Mesenchymal stem cell (in vitro differentiated cells and primary cell): ENCODE results near the gene FAM76A.

Source experiments
- DNase-seq: peaks from one replicate; pipeline ENCODE4 v3.0.0-alpha.2; 2013
- H2AFZ ChIP-seq: one replicate; pipeline ENCODE4 v1.6.1; 2013; ENCODE audit warnings: low read depth, mild to moderate bottlenecking, control low read depth, inconsistent platforms, low read length, moderate library complexity
- H2AK5ac ChIP-seq: 2 replicates; pipeline ENCODE4 v1.6.1; 2013; ENCODE audit warnings: low read length, moderate library complexity, mild to moderate bottlenecking, inconsistent platforms; ENCODE audit not compliant: severe bottlenecking
- H2BK120ac ChIP-seq: one replicate; pipeline ENCODE4 v1.6.1; 2013; ENCODE audit warnings: low read depth, mild to moderate bottlenecking, inconsistent platforms, low read length, moderate library complexity
- H2BK12ac ChIP-seq, 2 experiments: one replicate each; pipeline ENCODE4 v1.6.1; 2013; ENCODE audit warnings: inconsistent platforms in 2 of 2, low read length in 2 of 2, mild to moderate bottlenecking in 2 of 2, moderate library complexity in 2 of 2, control low read depth in 1 of 2
- H2BK15ac ChIP-seq: one replicate; pipeline ENCODE4 v1.6.1; 2013; ENCODE audit warnings: mild to moderate bottlenecking, low read depth, inconsistent platforms; ENCODE audit not compliant: poor library complexity, severe bottlenecking
- H2BK5ac ChIP-seq: 2 replicates; pipeline ENCODE4 v1.6.1; 2013; ENCODE audit warnings: low read depth, mild to moderate bottlenecking, low read length, control low read depth, inconsistent platforms; ENCODE audit not compliant: poor library complexity, severe bottlenecking
- H3K14ac ChIP-seq, 2 experiments: one replicate each; pipeline ENCODE4 v1.6.1; 2013; ENCODE audit warnings: inconsistent platforms in 2 of 2, low read length in 2 of 2, control low read depth in 1 of 2, mild to moderate bottlenecking in 1 of 2, moderate library complexity in 1 of 2
- H3K18ac ChIP-seq, 2 experiments: one replicate each; pipeline ENCODE4 v1.6.1; 2013; ENCODE audit warnings: inconsistent platforms in 2 of 2, low read length in 2 of 2, control low read depth in 1 of 2, low read depth in 1 of 2, mild to moderate bottlenecking in 1 of 2
- H3K23ac ChIP-seq, 2 experiments: one replicate each; pipeline ENCODE4 v1.6.1; 2013; ENCODE audit warnings: inconsistent platforms in 2 of 2, low read length in 2 of 2, mild to moderate bottlenecking in 2 of 2, moderate library complexity in 2 of 2, control low read depth in 1 of 2
- H3K27ac ChIP-seq: 2 replicates; pipeline ENCODE4 v1.5.1; 2013; ENCODE audit warnings: mild to moderate bottlenecking, moderate library complexity, low read length, control low read depth, inconsistent platforms; ENCODE audit not compliant: poor library complexity, severe bottlenecking
- H3K27me3 ChIP-seq, 2 experiments: 2 replicates each; pipeline versions ENCODE4 v1.6.1 to v1.7.0; 2013; ENCODE audit warnings: low read length in 2 of 2, mild to moderate bottlenecking in 2 of 2, moderate library complexity in 2 of 2, control low read depth in 1 of 2, inconsistent platforms in 1 of 2; ENCODE audit not compliant: control insufficient read depth in 1 of 2, insufficient read depth in 1 of 2
- H3K36me3 ChIP-seq, 2 experiments: 2 replicates each; pipeline versions ENCODE4 v1.6.1 to v1.7.0; 2013; ENCODE audit warnings: low read length in 2 of 2, control low read depth in 1 of 2, inconsistent platforms in 1 of 2, low read depth in 1 of 2, mild to moderate bottlenecking in 1 of 2; ENCODE audit not compliant: insufficient read depth in 2 of 2, control insufficient read depth in 1 of 2
- H3K4ac ChIP-seq, 2 experiments: one replicate each; pipeline ENCODE4 v1.6.1; 2013; ENCODE audit warnings: inconsistent platforms in 2 of 2, low read length in 2 of 2, mild to moderate bottlenecking in 2 of 2, moderate library complexity in 2 of 2, control low read depth in 1 of 2, low read depth in 1 of 2
- H3K4me1 ChIP-seq: 2 replicates; pipeline ENCODE4 v1.6.1; 2013; ENCODE audit warnings: low read depth, low read length, control low read depth; ENCODE audit not compliant: control insufficient read depth, insufficient read depth
- H3K4me2 ChIP-seq: 2 replicates; pipeline ENCODE4 v1.6.1; 2013; ENCODE audit warnings: low read length, mild to moderate bottlenecking, inconsistent platforms; ENCODE audit not compliant: poor library complexity, severe bottlenecking
- H3K4me3 ChIP-seq, 2 experiments: 2 replicates each; pipeline versions ENCODE4 v1.5.1 to v1.7.0; 2013; ENCODE audit warnings: low read length in 2 of 2, mild to moderate bottlenecking in 2 of 2, control low read depth in 1 of 2, low read depth in 1 of 2; ENCODE audit not compliant: insufficient read depth in 1 of 2
- H3K79me1 ChIP-seq: replicated peaks from 2 replicates; pipeline ENCODE4 v1.6.1; 2013; ENCODE audit warnings: mild to moderate bottlenecking, control low read depth, low read length, inconsistent platforms; ENCODE audit not compliant: poor library complexity, severe bottlenecking
- H3K9ac ChIP-seq: 2 replicates; pipeline ENCODE4 v1.7.0; 2013; ENCODE audit warnings: mild to moderate bottlenecking, low read length, moderate library complexity
- H3K9me3 ChIP-seq: 2 replicates; pipeline ENCODE4 v1.7.0; 2013; ENCODE audit warnings: mild to moderate bottlenecking, low read length; ENCODE audit not compliant: control insufficient read depth
- H4K8ac ChIP-seq: one replicate; pipeline ENCODE4 v1.6.1; 2013; ENCODE audit warnings: inconsistent platforms, mild to moderate bottlenecking, low read length, moderate library complexity
- H4K91ac ChIP-seq: one replicate; pipeline ENCODE4 v1.6.1; 2013; ENCODE audit warnings: mild to moderate bottlenecking, low read length, inconsistent platforms
- WGBS: methylation state at CpG from one replicate; pipeline ENCODE4 v1.1.7; 2013; ENCODE audit warnings: mixed read lengths; 5-methylcytosine and 5-hydroxymethylcytosine counted together

The FAM76A gene

GRCh38 chr1:27744556-27744955, 18.8 kb downstream of the FAM76A start:
- no peak overlapping the region for H3K4me2 ChIP-seq
- no peak for DNase-seq
- H3K14ac ChIP-seq: no peak overlapping the region
- H3K23ac ChIP-seq: no peak overlapping the region
- no peak overlapping the region for H2AFZ ChIP-seq
- H2AK5ac ChIP-seq: no peak overlapping the region
- H2BK120ac ChIP-seq: no peak overlapping the region
- no peak overlapping the region for H4K91ac ChIP-seq
- H3K4me1 ChIP-seq: no peaks in the 10 kb centered on the region
- H3K36me3 ChIP-seq: peaks cover 23 to 82% of the 10 kb centered on the region in 2 experiments
- no peak overlapping the region for H3K9ac ChIP-seq
- no peak overlapping the region for H3K27ac ChIP-seq
- H3K4ac ChIP-seq: no peak overlapping the region
- WGBS: 92% methylated on average over 4 of the region's 5 CpGs
- H3K4me3 ChIP-seq: no peak overlapping the region
- peaks cover 1% of the 10 kb centered on the region for H3K79me1 ChIP-seq
- H2BK15ac ChIP-seq: no peak overlapping the region
- no peak overlapping the region for H4K8ac ChIP-seq
- no peak overlapping the region for H3K18ac ChIP-seq
- H2BK12ac ChIP-seq: no peak overlapping the region
- H3K27me3 ChIP-seq: no peaks in the 10 kb centered on the region
- no peak overlapping the region for H2BK5ac ChIP-seq
- no peaks in the 10 kb centered on the region for H3K9me3 ChIP-seq

DNA sequence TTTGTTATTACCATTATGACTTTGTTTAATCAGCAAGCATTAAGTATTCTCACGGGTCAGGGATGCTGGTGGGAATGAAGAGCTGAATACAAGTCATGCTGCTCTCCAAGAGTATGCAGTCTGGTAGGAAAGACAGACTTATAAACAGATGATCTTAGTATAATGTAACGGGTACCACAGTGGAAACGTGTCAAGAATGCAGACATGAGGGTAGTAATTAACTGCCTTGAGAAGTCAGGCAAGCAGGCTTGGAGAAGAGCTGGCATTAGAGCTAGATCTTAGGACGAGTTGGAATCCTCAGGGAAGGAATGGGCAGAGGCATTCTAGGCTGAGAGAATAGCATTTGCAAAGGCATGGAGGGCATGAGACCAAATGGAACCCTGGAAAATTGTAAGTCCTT, 19.7 kb downstream of the FAM76A start:
- H3K4me3 ChIP-seq: no peak overlapping the region
- no peak overlapping the region for H3K4me2 ChIP-seq
- H2AK5ac ChIP-seq: no peak overlapping the region
- H2AFZ ChIP-seq: no peak overlapping the region
- no peak overlapping the region for H2BK15ac ChIP-seq
- H2BK5ac ChIP-seq: no peak overlapping the region
- H2BK120ac ChIP-seq: no peak overlapping the region
- no peak for DNase-seq
- H4K91ac ChIP-seq: no peak overlapping the region
- no peak overlapping the region for H3K18ac ChIP-seq
- no peaks in the 10 kb centered on the region for H3K4me1 ChIP-seq
- no peak overlapping the region for H3K27ac ChIP-seq
- H3K9ac ChIP-seq: no peak overlapping the region
- H3K36me3 ChIP-seq: peaks cover 20 to 82% of the 10 kb centered on the region in 2 experiments
- peaks cover 1% of the 10 kb centered on the region for H3K79me1 ChIP-seq
- H3K23ac ChIP-seq: no peak overlapping the region
- no peaks in the 10 kb centered on the region for H3K9me3 ChIP-seq
- no peak overlapping the region for H3K4ac ChIP-seq
- H4K8ac ChIP-seq: no peak overlapping the region
- H3K14ac ChIP-seq: no peak overlapping the region
- WGBS: 94% methylated on average over 4 of the region's 4 CpGs
- no peaks in the 10 kb centered on the region for H3K27me3 ChIP-seq
- H2BK12ac ChIP-seq: no peak overlapping the region

- H3K4me3 ChIP-seq: no peak overlapping the region
- 86% methylated on average over 3 of the region's 3 CpGs for WGBS
- no peak overlapping the region for H3K18ac ChIP-seq
- no peak overlapping the region for H3K9ac ChIP-seq
- H3K23ac ChIP-seq: no peak overlapping the region
- H4K91ac ChIP-seq: no peak overlapping the region
- H3K27ac ChIP-seq: no peak overlapping the region
- no peak overlapping the region for H2BK15ac ChIP-seq
- no peaks in the 10 kb centered on the region for H3K27me3 ChIP-seq
- no peak overlapping the region for H2BK5ac ChIP-seq
- peak; percentile 54 for DNase-seq
- no peak overlapping the region for H3K4ac ChIP-seq
- H3K36me3 ChIP-seq: peaks cover 16 to 83% of the 10 kb centered on the region in 2 experiments
- H3K4me2 ChIP-seq: no peak overlapping the region
- no peak overlapping the region for H2AFZ ChIP-seq
- no peak overlapping the region for H3K14ac ChIP-seq
- H2BK120ac ChIP-seq: no peak overlapping the region
- peaks cover 2% of the 10 kb centered on the region for H3K79me1 ChIP-seq
- H3K9me3 ChIP-seq: no peaks in the 10 kb centered on the region
- no peak overlapping the region for H2AK5ac ChIP-seq
- no peak overlapping the region for H4K8ac ChIP-seq
- no peak overlapping the region for H2BK12ac ChIP-seq
- H3K4me1 ChIP-seq: no peaks in the 10 kb centered on the region
Measured at GRCh38 chr1:27752360-27752759, 26.6 kb downstream of the FAM76A start.

- 96% methylated on average over 1 of the region's 1 CpG for WGBS
- H2BK120ac ChIP-seq: no peak overlapping the region
- no peak overlapping the region for H3K4ac ChIP-seq
- no peak overlapping the region for H3K14ac ChIP-seq
- no peak overlapping the region for H4K91ac ChIP-seq
- no peak overlapping the region for H3K4me2 ChIP-seq
- H2BK15ac ChIP-seq: no peak overlapping the region
- H4K8ac ChIP-seq: no peak overlapping the region
- H2AK5ac ChIP-seq: no peak overlapping the region
- no peak overlapping the region for H2BK5ac ChIP-seq
- H3K23ac ChIP-seq: no peak overlapping the region
- DNase-seq: no peak
- no peak overlapping the region for H3K4me3 ChIP-seq
- H2AFZ ChIP-seq: no peak overlapping the region
- no peaks in the 10 kb centered on the region for H3K9me3 ChIP-seq
- peaks cover 2% of the 10 kb centered on the region for H3K79me1 ChIP-seq
- H3K18ac ChIP-seq: no peak overlapping the region
- H3K9ac ChIP-seq: no peak overlapping the region
- no peaks in the 10 kb centered on the region for H3K27me3 ChIP-seq
- no peaks in the 10 kb centered on the region for H3K4me1 ChIP-seq
- peaks cover 15 to 86% of the 10 kb centered on the region in 2 experiments for H3K36me3 ChIP-seq
- no peak overlapping the region for H2BK12ac ChIP-seq
- no peak overlapping the region for H3K27ac ChIP-seq
Measured at GRCh38 chr1:27755286-27755685, 29.5 kb downstream of the FAM76A start.
